Small intestine (tissue), 7 donors: ENCODE data around the gene AP1B1. TPM values are rescaled to one million over a fixed set of nuclear protein-coding genes. Genes with fewer than 3 reads are reported as not detected.
A peak's percentile ranks its signal among the peaks of the same experiment; 100 is the strongest.

Source experiments
- DNase-seq, 2 donors: peaks; one replicate each; pipeline versions ENCODE4 v3.0.0 to v3.0.0-alpha.2; 2013
- FAIRE-seq: peaks from 2 replicates; lab custom pipeline; 2012; peaks lifted over from hg19 to GRCh38; lab: Jason Lieb, UNC
- H3K27ac ChIP-seq, 3 donors: one replicate each; pipeline ENCODE4 v1.5.1; 2013; ENCODE audit warnings: low read length in 2 of 3, mild to moderate bottlenecking in 2 of 3, control low read depth in 1 of 3, inconsistent platforms in 1 of 3, low read depth in 1 of 3, moderate library complexity in 1 of 3
- H3K27me3 ChIP-seq, 3 donors: one replicate each; pipeline ENCODE4 v1.6.1; 2013; ENCODE audit warnings: low read length in 3 of 3, inconsistent platforms in 1 of 3; ENCODE audit not compliant: control insufficient read depth in 3 of 3, insufficient read depth in 3 of 3
- H3K36me3 ChIP-seq, 3 donors: one replicate each; pipeline ENCODE4 v1.6.1; 2013; ENCODE audit warnings: low read length in 3 of 3, inconsistent platforms in 1 of 3, low read depth in 1 of 3, mild to moderate bottlenecking in 1 of 3, moderate library complexity in 1 of 3; ENCODE audit not compliant: control insufficient read depth in 3 of 3, insufficient read depth in 2 of 3
- H3K4me1 ChIP-seq, 3 donors: one replicate each; pipeline ENCODE4 v1.6.1; 2013; ENCODE audit warnings: low read length in 2 of 3, inconsistent platforms in 1 of 3, low read depth in 1 of 3, mild to moderate bottlenecking in 1 of 3, moderate library complexity in 1 of 3; ENCODE audit not compliant: control insufficient read depth in 3 of 3, insufficient read depth in 2 of 3
- H3K4me3 ChIP-seq, 3 donors: one replicate each; pipeline ENCODE4 v1.5.1; 2013; ENCODE audit warnings: low read length in 3 of 3, control low read depth in 1 of 3, inconsistent platforms in 1 of 3, low read depth in 1 of 3, mild to moderate bottlenecking in 1 of 3, moderate library complexity in 1 of 3
- H3K9me3 ChIP-seq, 2 donors: one replicate each; pipeline ENCODE4 v1.6.1; 2013; ENCODE audit warnings: low read depth in 1 of 2, low read length in 1 of 2; ENCODE audit not compliant: control insufficient read depth in 2 of 2, insufficient read depth in 1 of 2
- WGBS, 3 donors: extraction: QIAGEN DNeasy Blood & Tissue Kit; methylation state at CpG; one replicate each; pipeline ENCODE4 v1.1.7; 2013; 5-methylcytosine and 5-hydroxymethylcytosine counted together
- polyA plus RNA-seq, 4 donors: library from polyadenylated mRNA; stranded (reverse) in 3 of 4; unstranded in 1 of 4; fragments of 200-250 nt in 3 of 4; fragments of 120-200 nt in 1 of 4; gene quantifications; one replicate each; pipeline versions ENCODE4 v1.2.1 to v1.2.3, GENCODE V29; 2013
- donor health status: healthy with polysubstance abuse.
- donor health status: control.
- donor health status: control.
- donor health status: Bipolar disorder and iron deficiency.
- donor health status: healthy.

The AP1B1 gene
- polyA plus RNA-seq, 4 donors, result 51.6 to 61.6 (median 57.6) TPM

GRCh38 chr22:29314537-29315285 lies 73.7 kb downstream of the AP1B1 start:
- peaks cover 1 to 34% (median 6%) of the 10 kb centered on the region in 3 donors for H3K4me1 ChIP-seq
- H3K27ac ChIP-seq, result no peak overlapping the region
- DNase-seq (peak; percentile 32 to 47), FAIRE-seq (no peak)
- peak overlapping the region in 2 of 3 donors; percentile 9 to 26 for H3K4me3 ChIP-seq
- H3K27me3 ChIP-seq, result peaks cover 10 to 40% (median 19%) of the 10 kb centered on the region in 3 donors
- H3K36me3 ChIP-seq, result peaks cover 0 to 7% (median 0%) of the 10 kb centered on the region in 3 donors
- H3K9me3 ChIP-seq, result no peaks in the 10 kb centered on the region
- 2 to 3% (median 3%) methylated on average over 39 to 69 of the region's 69 CpGs for WGBS, 3 donors

- H3K4me3 ChIP-seq, result no peak overlapping the region
- peak; percentile 70 to 86 for DNase-seq
- H3K4me1 ChIP-seq, result peaks cover 5 to 42% (median 10%) of the 10 kb centered on the region in 3 donors
- WGBS, 3 donors, result 9 to 19% (median 18%) methylated on average over 48 to 51 of the region's 51 CpGs
- no peak for FAIRE-seq
- H3K9me3 ChIP-seq, result no peaks in the 10 kb centered on the region
- H3K27me3 ChIP-seq, result peaks cover 10 to 40% (median 19%) of the 10 kb centered on the region in 3 donors
- H3K27ac ChIP-seq, result no peak overlapping the region
- H3K36me3 ChIP-seq, result peaks cover 0 to 7% (median 0%) of the 10 kb centered on the region in 3 donors
Measured at GRCh38 chr22:29313576-29314466, 74.5 kb downstream of the AP1B1 start.

- Histone ChIP-seq H3K4me1 (peaks cover 7 to 45% (median 14%) of the 10 kb centered on the region in 3 donors), H3K9me3 (no peaks in the 10 kb centered on the region), H3K27me3 (peaks cover 10 to 40% (median 19%) of the 10 kb centered on the region in 3 donors), H3K27ac (no peak overlapping the region), H3K4me3 (no peak overlapping the region), H3K36me3 (peaks cover 0 to 10% (median 0%) of the 10 kb centered on the region in 3 donors)
- peak; percentile 54 to 74 for DNase-seq
- no peak for FAIRE-seq
- WGBS, 3 donors, result 16 to 23% (median 23%) methylated on average over 35 to 44 of the region's 44 CpGs
Measured at GRCh38 chr22:29313126-29313575, 75.2 kb downstream of the AP1B1 start.

- Histone ChIP-seq H3K4me3 (no peak overlapping the region), H3K36me3 (peaks cover 0 to 10% (median 0%) of the 10 kb centered on the region in 3 donors), H3K9me3 (no peaks in the 10 kb centered on the region), H3K4me1 (peaks cover 7 to 51% (median 18%) of the 10 kb centered on the region in 3 donors), H3K27me3 (peaks cover 10 to 40% (median 19%) of the 10 kb centered on the region in 3 donors), H3K27ac (no peak overlapping the region)
- no peak for FAIRE-seq
- no peak for DNase-seq
- WGBS, 3 donors, result 78 to 86% (median 83%) methylated on average over 23 to 25 of the region's 25 CpGs
Measured at GRCh38 chr22:29312218-29313125, 75.9 kb downstream of the AP1B1 start.

- no peak for DNase-seq
- Histone ChIP-seq H3K9me3 (no peaks in the 10 kb centered on the region), H3K36me3 (peaks cover 0 to 10% (median 0%) of the 10 kb centered on the region in 3 donors), H3K4me1 (peaks cover 7 to 55% (median 18%) of the 10 kb centered on the region in 3 donors), H3K4me3 (no peak overlapping the region), H3K27ac (peak overlapping the region in 1 of 3 donors; percentile 82), H3K27me3 (peaks cover 10 to 34% (median 19%) of the 10 kb centered on the region in 3 donors)
- 69 to 85% (median 76%) methylated on average over 43 to 50 of the region's 50 CpGs for WGBS, 3 donors
- FAIRE-seq, result no peak
Measured at GRCh38 chr22:29311464-29312217, 76.7 kb downstream of the AP1B1 start.

- H3K9me3 ChIP-seq, result no peaks in the 10 kb centered on the region
- H3K27me3 ChIP-seq, result peaks cover 10 to 26% (median 14%) of the 10 kb centered on the region in 3 donors
- FAIRE-seq (no peak), DNase-seq (peak; percentile 76 to 93)
- H3K27ac ChIP-seq, result peak overlapping the region in 1 of 3 donors; percentile 82
- H3K36me3 ChIP-seq, result peaks cover 0 to 10% (median 0%) of the 10 kb centered on the region in 3 donors
- 12 to 15% (median 15%) methylated on average over 16 to 18 of the region's 18 CpGs for WGBS, 3 donors
- H3K4me3 ChIP-seq, result no peak overlapping the region
- peaks cover 7 to 61% (median 18%) of the 10 kb centered on the region in 3 donors for H3K4me1 ChIP-seq
Measured at GRCh38 chr22:29310863-29311339, 77.5 kb downstream of the AP1B1 start.
